Measurements from ENCODE around the gene FGF18. TPM values are rescaled to one million over a fixed set of nuclear protein-coding genes. Genes with fewer than 3 reads are reported as not detected.

Gene FGF18
- total RNA-seq, 1 experiment from 2014 or later, result 1.7 TPM

- no peaks in the 10 kb centered on the region for H3K36me3 ChIP-seq (ENCODE audit: control insufficient read depth, insufficient read depth, low read length)
- BruUV-seq (replicated peaks), result no TSS peak
- in situ Hi-C loops (cut with HindIII; ENCODE audit: low pct_unique_long_range_greater_than_20kb, low sequenced_read_pairs) (no loop called here), intact Hi-C loops (cut with micrococcal nuclease; ENCODE audit: unreplicated experiment) (loop anchor here (10.0 kb wide), 1 partner anchor 373 kb away; no protein-coding TSS in a partner anchor)
- ATAC-seq (no peak), DNase-seq (ENCODE audit: low read depth, low spot score) (no peak)
- H3K9me3 ChIP-seq (ENCODE audit: control insufficient read depth, insufficient read depth, low read depth, low read length), result no peaks in the 10 kb centered on the region
- no peak overlapping the region for H3K27ac ChIP-seq (ENCODE audit: low read length)
- POLR2A ChIA-PET, result no interaction called here
- CTCF ChIA-PET, result no interaction called here
- TF ChIP-seq REST (IDR thresholded peaks at IDR 0.05; ENCODE audit: insufficient read depth in 1 of 2, low read depth in 2 of 2, low read length in 1 of 2), result no peak
- no peak for TF ChIP-seq TCF7L2 (IDR thresholded peaks at IDR 0.05; ENCODE audit: low read depth, low read length)
- no peak for TF ChIP-seq CTCF (IDR thresholded peaks at IDR 0.05)
- TF ChIP-seq POLR2AphosphoS5 (IDR thresholded peaks at IDR 0.05; ENCODE audit: low read depth, low read length), result no peak
- TF ChIP-seq SIN3A (IDR thresholded peaks at IDR 0.05; ENCODE audit: borderline replicate concordance, insufficient read depth, low read depth, low read length), result no peak
- H3K4me3 ChIP-seq (ENCODE audit: low read depth in 2 of 2, low read length in 2 of 2), result no peak overlapping the region
- 0 out of 2 replicates have a peak, but pooled peaks cover 2% of the 10 kb centered on the region for H3K27me3 ChIP-seq (ENCODE audit: control insufficient read depth, insufficient read depth, low read length)
- H3K4me1 ChIP-seq (ENCODE audit: control insufficient read depth, insufficient read depth, low read length), result no peaks in the 10 kb centered on the region; the same call in 1 of the 2 replicates
Observed at GRCh38 chr5:171481571-171482433, 62.4 kb downstream of the FGF18 start.

- H3K4me1 ChIP-seq (ENCODE audit: control insufficient read depth, insufficient read depth, low read length), result no peaks in the 10 kb centered on the region; the same call in 1 of the 2 replicates
- H3K27me3 ChIP-seq (ENCODE audit: control insufficient read depth, insufficient read depth, low read length), result 0 out of 2 replicates have a peak, but pooled peaks cover 2% of the 10 kb centered on the region
- no peak overlapping the region for H3K4me3 ChIP-seq (ENCODE audit: low read depth in 2 of 2, low read length in 2 of 2)
- H3K27ac ChIP-seq (ENCODE audit: low read length), result no peak overlapping the region
- CTCF ChIA-PET, result no interaction called here
- ATAC-seq (no peak), DNase-seq (ENCODE audit: low read depth, low spot score) (no peak)
- BruUV-seq (replicated peaks), result no TSS peak
- TF ChIP-seq REST (IDR thresholded peaks at IDR 0.05; ENCODE audit: insufficient read depth in 1 of 2, low read depth in 2 of 2, low read length in 1 of 2), result no peak
- TF ChIP-seq POLR2AphosphoS5 (IDR thresholded peaks at IDR 0.05; ENCODE audit: low read depth, low read length), result no peak
- TF ChIP-seq TCF7L2 (IDR thresholded peaks at IDR 0.05; ENCODE audit: low read depth, low read length), result no peak
- no peak for TF ChIP-seq CTCF (IDR thresholded peaks at IDR 0.05)
- TF ChIP-seq SIN3A (IDR thresholded peaks at IDR 0.05; ENCODE audit: borderline replicate concordance, insufficient read depth, low read depth, low read length), result no peak
- no peaks in the 10 kb centered on the region for H3K36me3 ChIP-seq (ENCODE audit: control insufficient read depth, insufficient read depth, low read length)
- POLR2A ChIA-PET, result no interaction called here
- H3K9me3 ChIP-seq (ENCODE audit: control insufficient read depth, insufficient read depth, low read depth, low read length), result no peaks in the 10 kb centered on the region
- in situ Hi-C loops (cut with HindIII; ENCODE audit: low pct_unique_long_range_greater_than_20kb, low sequenced_read_pairs) (no loop called here), intact Hi-C loops (cut with micrococcal nuclease; ENCODE audit: unreplicated experiment) (loop anchor here (10.0 kb wide), 1 partner anchor 372 kb away; no protein-coding TSS in a partner anchor)
Observed at GRCh38 chr5:171482434-171482730, 62.9 kb downstream of the FGF18 start.

Measured in Panc1 (cell line).